ENCODE data around the gene SUPT7L. TPM values are rescaled to one million over a fixed set of nuclear protein-coding genes. Genes with fewer than 3 reads are reported as not detected.
"Not testable (repeated sequence)": the region's sequence is repeated elsewhere in the genome, so short reads cannot be mapped to it uniquely, and the experiment has no call there.

The SUPT7L gene
- total RNA-seq, 1 donor from 2014 or later = 16.7 TPM

DNA sequence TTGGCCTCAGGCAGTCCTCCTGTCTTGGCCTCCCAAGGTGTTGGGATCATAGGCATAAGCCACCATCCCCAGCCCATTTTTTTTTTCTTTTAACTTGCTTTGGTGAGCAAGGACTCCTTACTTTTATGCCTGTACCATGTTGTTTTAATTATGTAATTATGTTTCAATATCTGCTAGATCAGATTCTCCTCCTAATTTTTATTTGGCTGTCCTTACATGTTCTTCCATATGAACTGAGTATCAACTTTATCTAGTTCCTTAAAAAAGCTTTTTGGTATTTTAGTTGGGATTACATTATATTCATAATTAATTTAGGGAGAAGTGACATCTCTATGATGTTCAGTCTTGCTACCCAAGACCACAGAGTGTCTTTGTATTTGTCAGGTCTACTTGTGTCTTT, 18.2 kb downstream of the SUPT7L start:
- Histone ChIP-seq H3K4me1 (ENCODE audit: control insufficient read depth in 3 of 3, insufficient read depth in 3 of 3, low read length in 3 of 3) (no peaks in the 10 kb centered on the region), H3K9me3 (ENCODE audit: control insufficient read depth in 3 of 3, low read length in 3 of 3) (no peaks in the 10 kb centered on the region), H3K4me3 (ENCODE audit: low read length in 3 of 3) (no peak overlapping the region), H3K27ac (ENCODE audit: low read depth, low read length) (no peak overlapping the region), H3K9ac (ENCODE audit: low read depth in 1 of 3, low read length in 3 of 3) (no peak overlapping the region), H3K27me3 (ENCODE audit: control insufficient read depth in 3 of 3, insufficient read depth in 3 of 3, low read length in 3 of 3) (no peaks in the 10 kb centered on the region), H3K36me3 (ENCODE audit: control insufficient read depth in 3 of 3, insufficient read depth in 3 of 3, low read length in 3 of 3) (peaks cover 30 to 57% (median 56%) of the 10 kb centered on the region in 3 donors)

DNA sequence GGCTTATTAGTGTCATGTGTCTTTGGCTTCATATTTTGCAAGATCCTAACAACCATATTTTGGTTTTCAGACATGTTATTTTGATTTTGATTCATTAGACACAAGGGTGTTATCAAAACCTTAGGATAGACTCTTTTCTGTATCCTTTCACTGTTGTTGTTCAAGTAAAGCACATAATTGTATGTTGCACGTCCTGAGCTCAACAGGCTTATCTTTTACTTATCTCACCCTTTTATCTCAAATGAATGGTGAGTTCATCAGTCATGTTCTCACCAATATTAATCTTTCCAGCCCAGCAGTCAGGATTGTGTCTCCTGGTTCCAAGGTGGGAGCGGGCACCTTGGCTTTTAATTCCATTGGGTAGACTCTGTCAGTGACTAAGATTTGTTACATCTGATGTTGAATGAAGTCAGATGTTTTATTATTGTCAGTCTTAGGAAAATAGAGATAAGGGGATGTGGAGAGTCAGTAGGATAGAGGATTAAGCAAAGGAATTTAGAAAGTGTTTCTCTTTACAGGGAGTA, 22.6 kb downstream of the SUPT7L start:
- H3K36me3 ChIP-seq (ENCODE audit: control insufficient read depth in 3 of 3, insufficient read depth in 3 of 3, low read length in 3 of 3) = peaks cover 41 to 67% (median 51%) of the 10 kb centered on the region in 3 donors

DNA sequence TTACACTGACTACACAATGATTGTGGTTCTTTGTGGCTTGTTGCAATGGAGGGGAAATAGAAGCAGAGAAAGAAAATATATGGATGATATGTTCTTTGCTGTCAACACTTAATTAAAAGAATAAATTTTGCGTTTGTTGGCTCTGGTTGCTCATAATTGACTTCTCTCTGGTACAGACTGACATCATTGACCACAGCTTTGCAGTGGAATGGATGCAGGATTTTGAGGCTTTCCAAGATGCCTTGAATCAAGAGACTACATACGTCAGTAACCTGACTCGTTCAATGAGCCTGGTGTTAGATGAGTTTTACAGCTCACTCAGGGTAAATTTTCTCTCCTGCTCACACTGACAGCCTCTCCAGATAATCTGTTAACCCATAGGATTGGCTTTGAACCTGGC, 24.7 kb downstream of the SUPT7L start:
- no peak overlapping the region for H3K4me3 ChIP-seq (ENCODE audit: low read length in 3 of 3)
- no peaks in the 10 kb centered on the region for H3K27me3 ChIP-seq (ENCODE audit: control insufficient read depth in 3 of 3, insufficient read depth in 3 of 3, low read length in 3 of 3)
- no peaks in the 10 kb centered on the region for H3K9me3 ChIP-seq (ENCODE audit: control insufficient read depth in 3 of 3, low read length in 3 of 3)
- no peaks in the 10 kb centered on the region for H3K4me1 ChIP-seq (ENCODE audit: control insufficient read depth in 3 of 3, insufficient read depth in 3 of 3, low read length in 3 of 3)
- peaks cover 45 to 76% (median 60%) of the 10 kb centered on the region in 3 donors for H3K36me3 ChIP-seq (ENCODE audit: control insufficient read depth in 3 of 3, insufficient read depth in 3 of 3, low read length in 3 of 3)
- H3K9ac ChIP-seq (ENCODE audit: low read depth in 1 of 3, low read length in 3 of 3) = no peak overlapping the region
- H3K27ac ChIP-seq (ENCODE audit: low read depth, low read length) = no peak overlapping the region

More for the DNA sequence above, 22.6 kb downstream of the SUPT7L start:
- Histone ChIP-seq H3K9ac (ENCODE audit: low read depth in 1 of 3, low read length in 3 of 3) (no peak overlapping the region), H3K4me3 (ENCODE audit: low read length in 3 of 3) (no peak overlapping the region), H3K27me3 (ENCODE audit: control insufficient read depth in 3 of 3, insufficient read depth in 3 of 3, low read length in 3 of 3) (no peaks in the 10 kb centered on the region), H3K27ac (ENCODE audit: low read depth, low read length) (no peak overlapping the region), H3K9me3 (ENCODE audit: control insufficient read depth in 3 of 3, low read length in 3 of 3) (no peaks in the 10 kb centered on the region), H3K4me1 (ENCODE audit: control insufficient read depth in 3 of 3, insufficient read depth in 3 of 3, low read length in 3 of 3) (no peaks in the 10 kb centered on the region)

DNA sequence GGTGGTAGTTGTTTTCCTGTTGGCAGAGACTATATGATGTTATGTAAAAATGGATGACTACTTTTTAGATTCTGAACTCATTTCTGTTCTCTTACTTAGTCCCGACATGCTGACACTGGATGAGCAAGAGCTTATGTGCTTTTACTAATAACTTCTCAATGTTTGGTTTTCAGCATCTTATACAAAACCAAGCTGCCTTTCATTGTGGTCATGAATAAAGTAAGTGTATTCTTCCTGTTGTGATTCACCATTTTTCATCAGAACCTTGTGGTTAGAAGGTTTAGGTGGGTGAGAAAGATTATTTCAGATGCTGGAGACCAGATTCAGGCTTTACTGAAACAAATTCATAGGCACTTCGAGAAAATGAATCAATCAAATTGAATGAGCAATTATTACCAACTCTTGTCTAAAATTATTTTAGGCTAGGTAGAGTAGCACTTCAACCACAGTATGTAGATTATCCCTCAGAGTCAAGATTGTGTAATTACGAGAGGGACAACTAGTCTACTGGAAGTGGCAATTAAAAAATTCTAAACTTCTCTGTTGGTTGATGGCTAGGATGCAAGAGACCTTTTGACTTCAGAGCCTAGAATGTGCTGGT, 25.3 kb downstream of the SUPT7L start:
- Histone ChIP-seq H3K9me3 (ENCODE audit: control insufficient read depth in 3 of 3, low read length in 3 of 3) (no peaks in the 10 kb centered on the region), H3K27me3 (ENCODE audit: control insufficient read depth in 3 of 3, insufficient read depth in 3 of 3, low read length in 3 of 3) (no peaks in the 10 kb centered on the region), H3K4me1 (ENCODE audit: control insufficient read depth in 3 of 3, insufficient read depth in 3 of 3, low read length in 3 of 3) (no peaks in the 10 kb centered on the region), H3K9ac (ENCODE audit: low read depth in 1 of 3, low read length in 3 of 3) (no peak overlapping the region), H3K27ac (ENCODE audit: low read depth, low read length) (no peak overlapping the region), H3K36me3 (ENCODE audit: control insufficient read depth in 3 of 3, insufficient read depth in 3 of 3, low read length in 3 of 3) (peaks cover 41 to 74% (median 62%) of the 10 kb centered on the region in 3 donors), H3K4me3 (ENCODE audit: low read length in 3 of 3) (no peak overlapping the region)

DNA sequence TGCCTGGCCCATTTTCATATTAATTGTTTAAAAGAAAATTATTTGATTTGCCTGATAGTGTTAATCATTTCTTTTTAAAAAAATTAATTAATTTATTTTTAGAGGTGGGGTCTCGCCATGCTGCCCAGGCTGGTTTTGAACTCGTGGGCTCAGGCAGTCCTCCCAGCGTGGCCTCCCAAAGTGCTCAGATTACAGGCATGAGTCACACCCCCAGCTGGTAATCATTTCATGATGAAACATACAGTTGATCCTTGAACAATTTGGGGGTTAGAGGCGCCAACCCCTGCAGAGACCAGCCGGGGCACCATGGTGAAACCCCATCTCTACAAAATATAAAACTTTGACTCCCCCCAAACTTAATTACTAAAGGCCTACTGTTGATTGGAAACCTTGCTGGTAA, 26.6 kb downstream of the SUPT7L start:
- Histone ChIP-seq H3K27me3 (ENCODE audit: control insufficient read depth in 3 of 3, insufficient read depth in 3 of 3, low read length in 3 of 3) (no peaks in the 10 kb centered on the region), H3K9ac (ENCODE audit: low read depth in 1 of 3, low read length in 3 of 3) (no peak overlapping the region), H3K9me3 (ENCODE audit: control insufficient read depth in 3 of 3, low read length in 3 of 3) (no peaks in the 10 kb centered on the region), H3K36me3 (ENCODE audit: control insufficient read depth in 3 of 3, insufficient read depth in 3 of 3, low read length in 3 of 3) (peaks cover 46 to 82% (median 62%) of the 10 kb centered on the region in 3 donors), H3K27ac (ENCODE audit: low read depth, low read length) (no peak overlapping the region), H3K4me1 (ENCODE audit: control insufficient read depth in 3 of 3, insufficient read depth in 3 of 3, low read length in 3 of 3) (no peaks in the 10 kb centered on the region), H3K4me3 (ENCODE audit: low read length in 3 of 3) (no peak overlapping the region)

DNA sequence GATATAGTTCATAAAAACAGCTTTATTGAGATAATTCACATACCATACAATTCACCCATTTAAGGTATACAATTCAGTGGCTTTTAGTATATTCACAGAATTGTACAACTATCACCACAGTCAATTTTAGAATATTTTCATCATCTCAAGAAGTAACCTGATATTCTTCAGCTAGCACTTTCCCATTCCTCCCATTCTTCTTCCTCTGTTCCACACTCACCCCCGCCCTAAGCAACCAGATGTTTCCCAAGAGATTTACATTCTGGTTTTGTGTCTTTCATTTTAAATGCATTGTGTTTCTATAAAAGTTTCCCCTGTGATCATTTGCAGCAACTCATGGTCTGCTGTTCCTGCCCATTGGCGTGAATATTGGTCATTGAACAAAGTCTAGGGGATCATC, 29.1 kb downstream of the SUPT7L start:
- Histone ChIP-seq H3K27ac (ENCODE audit: low read depth, low read length) (no peak overlapping the region), H3K9ac (ENCODE audit: low read depth in 1 of 3, low read length in 3 of 3) (no peak overlapping the region), H3K27me3 (ENCODE audit: control insufficient read depth in 3 of 3, insufficient read depth in 3 of 3, low read length in 3 of 3) (no peaks in the 10 kb centered on the region), H3K9me3 (ENCODE audit: control insufficient read depth in 3 of 3, low read length in 3 of 3) (no peaks in the 10 kb centered on the region), H3K4me3 (ENCODE audit: low read length in 3 of 3) (no peak overlapping the region), H3K4me1 (ENCODE audit: control insufficient read depth in 3 of 3, insufficient read depth in 3 of 3, low read length in 3 of 3) (peaks cover 5 to 11% (median 6%) of the 10 kb centered on the region in 3 donors), H3K36me3 (ENCODE audit: control insufficient read depth in 3 of 3, insufficient read depth in 3 of 3, low read length in 3 of 3) (peaks cover 39 to 73% (median 56%) of the 10 kb centered on the region in 3 donors)

DNA sequence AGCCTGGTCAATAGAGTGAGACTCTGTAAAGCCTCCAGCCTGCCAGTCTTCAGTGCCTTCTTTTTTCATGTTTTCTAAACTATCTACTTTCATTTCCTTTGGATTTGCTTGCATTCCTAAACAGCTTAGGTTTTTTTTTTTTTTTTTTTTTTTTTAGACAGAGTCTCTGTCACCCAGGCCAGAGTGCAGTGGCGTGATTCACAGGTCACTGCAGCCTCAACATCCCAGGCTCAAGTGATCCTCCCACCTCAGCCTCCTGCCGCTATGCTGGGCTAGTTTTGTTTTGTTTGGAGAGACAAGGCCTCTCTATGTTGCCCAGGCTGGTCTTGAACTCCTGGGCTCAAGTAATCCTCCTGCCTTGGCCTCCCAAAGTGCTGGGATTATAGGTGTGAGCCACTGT, 33.2 kb downstream of the SUPT7L start:
- peaks cover 19 to 39% (median 33%) of the 10 kb centered on the region in 3 donors for H3K36me3 ChIP-seq (ENCODE audit: control insufficient read depth in 3 of 3, insufficient read depth in 3 of 3, low read length in 3 of 3)
- H3K4me3 ChIP-seq (ENCODE audit: low read length in 3 of 3) = not testable (repeated sequence)

DNA sequence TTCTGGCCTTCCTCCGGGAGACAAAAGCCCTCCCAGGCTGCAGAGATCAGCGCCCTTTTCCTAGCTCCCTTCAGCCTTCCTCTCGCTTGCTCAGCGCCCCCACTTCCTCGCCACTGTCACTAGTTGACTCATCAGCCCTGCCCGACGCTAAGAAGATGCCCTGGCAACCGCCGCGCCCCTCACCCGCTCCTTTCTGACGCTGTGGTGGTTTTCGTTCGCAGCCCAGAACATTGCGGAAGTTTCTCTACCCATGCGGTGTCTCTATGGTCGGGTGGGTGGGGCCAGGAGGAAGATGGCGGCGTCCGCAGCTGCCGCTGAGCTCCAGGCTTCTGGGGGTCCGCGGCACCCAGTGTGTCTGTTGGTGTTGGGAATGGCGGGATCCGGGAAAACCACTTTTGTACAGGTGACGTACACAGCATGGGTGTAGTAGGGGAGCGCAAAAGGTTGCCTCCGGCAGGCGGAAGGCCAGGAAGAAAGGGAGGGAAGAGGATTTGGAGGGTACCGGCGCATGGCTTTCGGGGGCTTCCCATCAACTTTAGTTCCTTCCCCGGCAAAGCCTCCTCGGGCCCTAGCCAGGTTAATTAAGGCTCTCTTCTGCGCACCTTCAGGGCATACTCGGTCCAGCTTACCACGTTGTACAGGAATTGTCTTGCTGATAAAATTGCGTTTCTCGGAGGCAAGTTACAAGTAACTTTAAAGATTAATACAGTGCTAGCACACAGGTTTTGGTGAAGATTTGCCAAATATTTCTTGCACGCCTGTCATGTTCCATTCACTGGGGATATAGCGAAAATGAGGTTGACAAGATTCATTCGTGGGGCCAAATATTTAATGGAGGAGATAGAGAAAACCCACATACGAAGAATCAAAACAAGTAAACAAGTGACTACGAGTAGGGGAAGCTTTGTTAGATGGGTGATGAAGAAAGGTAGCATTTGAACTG, 34.4 kb downstream of the SUPT7L start, which contains the start of the genes CCDC121 and GPN1:
Gene CCDC121 (minus strand): TSS at position 246 of the 943 bp plus-strand sequence. CDS start 1,213 bp downstream, outside the sequence.
Gene GPN1 (plus strand): TSS at position 284 of the 943 bp plus-strand sequence. CDS start 9 bp downstream, at position 293.
- Histone ChIP-seq H3K4me3 (ENCODE audit: low read length in 3 of 3) (peak within 1 kb of the TSS; percentile 94 to 98 (median 94)), H3K36me3 (ENCODE audit: control insufficient read depth in 3 of 3, insufficient read depth in 3 of 3, low read length in 3 of 3) (peaks cover 14 to 29% (median 21%) of the 10 kb centered on the region in 3 donors), H3K27me3 (ENCODE audit: control insufficient read depth in 3 of 3, insufficient read depth in 3 of 3, low read length in 3 of 3) (no peaks in the 10 kb centered on the region), H3K9ac (ENCODE audit: low read depth in 1 of 3, low read length in 3 of 3) (peak within 1 kb of the TSS; percentile 92 to 95 (median 94)), H3K4me1 (ENCODE audit: control insufficient read depth in 3 of 3, insufficient read depth in 3 of 3, low read length in 3 of 3) (peaks cover 11 to 22% (median 14%) of the 10 kb centered on the region in 3 donors), H3K27ac (ENCODE audit: low read depth, low read length) (peak within 1 kb of the TSS; percentile 70), H3K9me3 (ENCODE audit: control insufficient read depth in 3 of 3, low read length in 3 of 3) (no peaks in the 10 kb centered on the region)

More for the DNA sequence above, 33.2 kb downstream of the SUPT7L start:
- H3K27me3 ChIP-seq (ENCODE audit: control insufficient read depth in 3 of 3, insufficient read depth in 3 of 3, low read length in 3 of 3); H3K27ac ChIP-seq (ENCODE audit: low read depth, low read length); H3K9me3 ChIP-seq (ENCODE audit: control insufficient read depth in 3 of 3, low read length in 3 of 3); H3K9ac ChIP-seq (ENCODE audit: low read depth in 1 of 3, low read length in 3 of 3): not testable (repeated sequence)
- H3K4me1 ChIP-seq (ENCODE audit: control insufficient read depth in 3 of 3, insufficient read depth in 3 of 3, low read length in 3 of 3) = peaks cover 11 to 22% (median 14%) of the 10 kb centered on the region in 3 donors

DNA sequence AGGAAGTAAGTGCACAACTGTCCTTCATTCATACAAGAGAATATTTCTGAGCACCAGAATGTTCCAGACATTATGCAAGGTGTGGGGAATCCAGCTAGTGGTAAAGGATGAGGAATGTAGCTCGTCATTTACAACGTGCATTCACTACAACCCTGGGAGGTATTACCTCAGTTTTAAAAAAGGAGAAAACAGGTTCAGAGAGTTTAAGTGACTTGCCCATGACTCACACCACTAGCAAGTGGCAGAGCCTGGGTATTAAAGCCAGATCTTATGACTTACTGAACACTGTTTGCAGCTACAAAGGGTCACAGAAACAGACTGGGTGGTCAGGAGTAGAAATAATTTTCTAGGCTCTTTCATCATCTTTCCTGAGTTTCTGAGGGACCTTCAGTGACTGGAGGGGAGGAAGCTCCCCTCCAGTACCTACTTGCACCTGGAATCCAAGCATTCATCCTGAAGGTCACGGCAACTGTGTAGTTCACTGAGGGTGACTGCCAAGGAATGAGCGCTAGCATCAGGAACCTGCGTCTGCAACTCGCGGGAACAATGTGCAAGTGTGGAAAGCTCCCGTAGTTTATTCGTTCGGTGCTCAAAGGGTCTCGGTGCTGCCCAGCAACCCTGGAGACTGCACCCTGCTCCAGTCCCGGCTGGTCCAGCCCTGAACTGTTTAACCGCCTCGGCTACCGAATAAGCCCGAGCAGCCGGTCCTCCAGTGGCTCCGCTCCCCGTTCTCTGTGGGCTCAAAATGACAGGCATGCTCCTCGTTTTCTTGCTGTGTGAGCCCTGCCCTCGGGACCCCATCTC, 35.2 kb downstream of the SUPT7L start:
- Histone ChIP-seq H3K4me3 (ENCODE audit: low read length in 3 of 3) (peak overlapping the region; percentile 94 to 98 (median 94)), H3K9me3 (ENCODE audit: control insufficient read depth in 3 of 3, low read length in 3 of 3) (no peaks in the 10 kb centered on the region), H3K4me1 (ENCODE audit: control insufficient read depth in 3 of 3, insufficient read depth in 3 of 3, low read length in 3 of 3) (peaks cover 11 to 22% (median 14%) of the 10 kb centered on the region in 3 donors), H3K9ac (ENCODE audit: low read depth in 1 of 3, low read length in 3 of 3) (peak overlapping the region; percentile 92 to 95 (median 94)), H3K27me3 (ENCODE audit: control insufficient read depth in 3 of 3, insufficient read depth in 3 of 3, low read length in 3 of 3) (no peaks in the 10 kb centered on the region), H3K27ac (ENCODE audit: low read depth, low read length) (peak overlapping the region; percentile 70), H3K36me3 (ENCODE audit: control insufficient read depth in 3 of 3, insufficient read depth in 3 of 3, low read length in 3 of 3) (peaks cover 14 to 26% (median 23%) of the 10 kb centered on the region in 3 donors)

Data from skeletal muscle tissue (tissue), 4 donors.